ENCODE data around the gene EXO5.

EXO5 gene, protein sequence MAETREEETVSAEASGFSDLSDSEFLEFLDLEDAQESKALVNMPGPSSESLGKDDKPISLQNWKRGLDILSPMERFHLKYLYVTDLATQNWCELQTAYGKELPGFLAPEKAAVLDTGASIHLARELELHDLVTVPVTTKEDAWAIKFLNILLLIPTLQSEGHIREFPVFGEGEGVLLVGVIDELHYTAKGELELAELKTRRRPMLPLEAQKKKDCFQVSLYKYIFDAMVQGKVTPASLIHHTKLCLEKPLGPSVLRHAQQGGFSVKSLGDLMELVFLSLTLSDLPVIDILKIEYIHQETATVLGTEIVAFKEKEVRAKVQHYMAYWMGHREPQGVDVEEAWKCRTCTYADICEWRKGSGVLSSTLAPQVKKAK

DNA sequence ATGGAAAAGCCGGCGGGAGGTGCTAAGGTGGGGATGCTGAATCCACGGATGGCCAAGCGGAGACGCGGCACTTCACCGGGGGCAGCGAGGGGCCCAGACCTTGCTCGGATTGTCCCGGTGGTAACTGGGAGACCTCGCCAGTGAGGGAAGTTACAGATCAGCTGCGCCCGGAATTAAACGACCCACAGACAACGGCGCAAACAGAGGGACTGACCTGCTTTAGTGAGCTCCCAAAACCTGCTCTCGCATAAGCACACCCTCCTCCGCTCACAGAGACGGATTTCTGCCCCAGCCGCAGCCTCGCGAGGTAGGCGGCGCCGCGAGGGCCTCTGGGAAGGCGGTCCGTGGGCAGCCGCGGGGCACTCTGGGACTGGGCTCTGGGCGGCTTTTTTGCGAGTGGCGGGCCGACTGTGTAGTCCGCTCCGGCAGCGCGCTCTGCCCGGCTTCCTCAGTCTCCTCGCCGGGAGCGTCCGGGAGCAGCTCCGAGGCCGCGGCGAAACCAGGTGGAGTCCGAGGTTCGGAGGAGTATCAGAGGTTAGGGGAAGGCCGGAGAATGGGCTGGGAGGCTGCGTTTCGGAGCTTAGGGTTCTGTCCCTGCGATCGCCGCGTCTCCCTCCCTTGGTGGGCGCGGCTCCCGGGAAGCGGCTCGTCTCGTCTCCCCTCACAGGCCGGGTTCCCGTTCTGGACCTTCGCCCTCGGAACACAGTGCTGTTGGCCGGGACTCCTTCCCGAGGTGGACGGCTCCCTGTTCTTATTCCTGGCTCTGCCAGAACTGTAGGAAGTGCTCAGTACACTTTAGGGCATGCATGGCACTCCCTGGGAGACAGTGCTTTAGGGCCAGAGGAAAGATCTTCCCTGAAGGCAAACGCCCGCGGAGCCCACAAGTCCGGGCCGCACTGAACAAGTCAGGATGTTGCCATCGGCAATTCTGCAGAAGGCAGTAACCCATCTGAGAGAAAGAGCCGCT lies at the start of gene EXO5:
Gene EXO5 (plus strand): TSS at position 393 of the 967 bp plus-strand sequence. CDS start 5,778 bp downstream, outside the sequence.
- TF ChIP-seq, protein P1, sequence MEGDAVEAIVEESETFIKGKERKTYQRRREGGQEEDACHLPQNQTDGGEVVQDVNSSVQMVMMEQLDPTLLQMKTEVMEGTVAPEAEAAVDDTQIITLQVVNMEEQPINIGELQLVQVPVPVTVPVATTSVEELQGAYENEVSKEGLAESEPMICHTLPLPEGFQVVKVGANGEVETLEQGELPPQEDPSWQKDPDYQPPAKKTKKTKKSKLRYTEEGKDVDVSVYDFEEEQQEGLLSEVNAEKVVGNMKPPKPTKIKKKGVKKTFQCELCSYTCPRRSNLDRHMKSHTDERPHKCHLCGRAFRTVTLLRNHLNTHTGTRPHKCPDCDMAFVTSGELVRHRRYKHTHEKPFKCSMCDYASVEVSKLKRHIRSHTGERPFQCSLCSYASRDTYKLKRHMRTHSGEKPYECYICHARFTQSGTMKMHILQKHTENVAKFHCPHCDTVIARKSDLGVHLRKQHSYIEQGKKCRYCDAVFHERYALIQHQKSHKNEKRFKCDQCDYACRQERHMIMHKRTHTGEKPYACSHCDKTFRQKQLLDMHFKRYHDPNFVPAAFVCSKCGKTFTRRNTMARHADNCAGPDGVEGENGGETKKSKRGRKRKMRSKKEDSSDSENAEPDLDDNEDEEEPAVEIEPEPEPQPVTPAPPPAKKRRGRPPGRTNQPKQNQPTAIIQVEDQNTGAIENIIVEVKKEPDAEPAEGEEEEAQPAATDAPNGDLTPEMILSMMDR (IDR thresholded peaks at IDR 0.05; ENCODE audit: borderline replicate concordance, control extremely low read depth, extremely low read depth, insufficient read depth, missing control alignments) = no peak
- peak; percentile 89 for DNase-seq (ENCODE audit: low spot score)
- in situ Hi-C loops (cut with MboI; ENCODE audit: low sequenced_read_pairs, unreplicated experiment) = no loop called here

DNA sequence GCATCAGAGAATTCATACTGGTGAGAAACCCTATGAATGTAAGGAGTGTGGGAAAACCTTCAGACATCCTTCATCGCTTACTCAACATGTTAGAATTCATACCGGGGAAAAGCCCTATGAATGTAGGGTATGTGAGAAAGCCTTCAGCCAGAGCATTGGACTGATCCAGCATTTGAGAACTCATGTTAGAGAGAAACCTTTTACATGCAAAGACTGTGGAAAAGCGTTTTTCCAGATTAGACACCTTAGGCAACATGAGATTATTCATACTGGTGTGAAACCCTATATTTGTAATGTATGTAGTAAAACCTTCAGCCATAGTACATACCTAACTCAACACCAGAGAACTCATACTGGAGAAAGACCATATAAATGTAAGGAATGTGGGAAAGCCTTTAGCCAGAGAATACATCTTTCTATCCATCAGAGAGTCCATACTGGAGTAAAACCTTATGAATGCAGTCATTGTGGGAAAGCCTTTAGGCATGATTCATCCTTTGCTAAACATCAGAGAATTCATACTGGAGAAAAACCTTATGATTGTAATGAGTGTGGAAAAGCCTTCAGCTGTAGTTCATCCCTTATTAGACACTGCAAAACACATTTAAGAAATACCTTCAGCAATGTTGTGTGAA lies 45.5 kb upstream of the EXO5 start:
- in situ Hi-C loops (cut with MboI; ENCODE audit: low sequenced_read_pairs, unreplicated experiment) = no loop called here
- DNase-seq (ENCODE audit: low spot score) = no peak
- TF ChIP-seq, protein P1 (IDR thresholded peaks at IDR 0.05; ENCODE audit: borderline replicate concordance, control extremely low read depth, extremely low read depth, insufficient read depth, missing control alignments) = no peak

DNA sequence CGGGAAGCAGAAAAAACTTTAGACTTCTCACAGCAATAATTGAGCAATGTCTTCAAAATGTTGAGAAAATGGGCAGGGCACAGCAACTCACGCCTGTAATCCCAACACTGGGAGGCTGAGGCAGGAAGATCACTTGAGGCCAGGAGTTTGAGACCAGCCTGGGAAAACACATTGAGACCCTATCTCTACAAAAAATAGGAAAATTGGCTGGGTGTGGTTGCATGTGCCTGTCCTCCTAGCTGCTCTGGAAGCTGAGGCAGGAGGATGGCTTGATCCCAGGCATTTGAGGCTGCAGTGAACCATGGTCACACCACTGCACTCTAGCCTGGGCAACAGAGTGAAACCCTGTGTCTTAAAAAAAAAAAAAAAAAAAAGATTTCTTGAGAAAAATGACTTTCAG lies 39.2 kb upstream of the EXO5 start:
- TF ChIP-seq, protein P1 (IDR thresholded peaks at IDR 0.05; ENCODE audit: borderline replicate concordance, control extremely low read depth, extremely low read depth, insufficient read depth, missing control alignments) = no peak
- in situ Hi-C loops (cut with MboI; ENCODE audit: low sequenced_read_pairs, unreplicated experiment) = no loop called here
- no peak for DNase-seq (ENCODE audit: low spot score)

DNA sequence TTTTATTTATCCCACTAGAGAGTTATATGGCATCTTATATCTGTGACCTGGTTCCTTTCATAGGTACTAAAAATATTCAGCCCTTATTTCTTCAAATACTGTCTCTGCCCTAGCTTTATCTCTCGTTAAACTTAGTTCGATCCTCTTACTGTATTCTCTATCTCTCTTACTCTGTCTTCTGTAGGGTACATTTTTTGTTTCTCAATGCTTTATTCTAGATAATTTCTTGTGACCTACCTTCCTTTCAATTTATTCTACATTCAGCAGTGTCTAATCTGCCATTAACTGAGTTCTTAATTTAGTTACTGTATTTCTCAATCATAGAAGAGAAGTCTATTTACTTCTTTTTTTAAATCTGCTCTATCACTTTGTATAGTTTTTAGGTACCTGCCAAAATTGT lies 33.3 kb upstream of the EXO5 start:
- no peak for DNase-seq (ENCODE audit: low spot score)
- in situ Hi-C loops (cut with MboI; ENCODE audit: low sequenced_read_pairs, unreplicated experiment) = no loop called here
- TF ChIP-seq, protein P1 (IDR thresholded peaks at IDR 0.05; ENCODE audit: borderline replicate concordance, control extremely low read depth, extremely low read depth, insufficient read depth, missing control alignments) = no peak

DNA sequence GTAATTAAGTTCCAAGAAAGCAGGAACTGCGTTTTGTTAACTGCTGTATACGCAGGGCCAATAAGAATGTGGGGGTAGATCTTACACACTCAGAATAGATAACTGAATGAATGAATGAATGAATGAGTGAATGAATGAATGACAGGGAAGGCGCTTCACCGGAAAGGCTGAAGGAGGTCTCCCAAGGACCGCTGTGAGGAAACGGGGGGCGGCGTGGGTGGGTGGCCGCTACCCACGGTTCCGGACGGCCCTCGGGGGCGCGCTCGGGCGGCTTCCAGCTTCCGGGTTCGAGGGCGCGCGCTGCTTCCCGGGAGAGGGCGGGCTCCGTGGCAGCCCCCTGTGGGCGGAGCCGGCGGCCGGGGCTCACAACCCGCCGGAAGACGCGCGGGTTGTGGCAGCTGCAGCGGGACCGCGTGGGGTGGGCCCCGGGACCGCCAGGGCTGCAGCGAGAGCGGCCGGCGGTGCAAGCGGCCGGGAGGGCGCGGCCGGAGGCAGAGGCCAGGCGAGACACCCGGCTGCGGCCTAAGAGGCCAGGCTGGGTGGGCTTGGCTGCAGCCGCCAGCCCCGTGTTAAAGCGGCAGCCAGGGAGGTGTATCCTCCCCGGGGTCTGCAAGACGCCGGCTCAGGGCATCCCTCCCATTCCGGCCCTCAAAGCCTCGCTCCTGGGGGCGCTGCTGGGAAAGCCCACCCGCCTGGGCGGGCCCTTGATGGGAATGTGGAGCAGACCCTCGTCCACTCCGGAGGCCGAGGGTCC lies 31.5 kb upstream of the EXO5 start, which contains the start of gene ZFP69:
Gene ZFP69 (plus strand): TSS at position 367 of the 754 bp plus-strand sequence. CDS start 2,072 bp downstream, outside the sequence.
- in situ Hi-C loops (cut with MboI; ENCODE audit: low sequenced_read_pairs, unreplicated experiment) = no loop called here
- TF ChIP-seq, protein P1 (IDR thresholded peaks at IDR 0.05; ENCODE audit: borderline replicate concordance, control extremely low read depth, extremely low read depth, insufficient read depth, missing control alignments) = no peak
- DNase-seq (ENCODE audit: low spot score) = peak; percentile 92

Measured in GM13976 (cell line).